ENCODE measurements around the gene CD47.

The CD47 gene

GRCh38 chr3:108060331-108060730, 30.5 kb downstream of the CD47 start:
- FAIRE-seq: no peak
- no peak for DNase-seq (ENCODE audit: insufficient read length, low spot score)

DNA sequence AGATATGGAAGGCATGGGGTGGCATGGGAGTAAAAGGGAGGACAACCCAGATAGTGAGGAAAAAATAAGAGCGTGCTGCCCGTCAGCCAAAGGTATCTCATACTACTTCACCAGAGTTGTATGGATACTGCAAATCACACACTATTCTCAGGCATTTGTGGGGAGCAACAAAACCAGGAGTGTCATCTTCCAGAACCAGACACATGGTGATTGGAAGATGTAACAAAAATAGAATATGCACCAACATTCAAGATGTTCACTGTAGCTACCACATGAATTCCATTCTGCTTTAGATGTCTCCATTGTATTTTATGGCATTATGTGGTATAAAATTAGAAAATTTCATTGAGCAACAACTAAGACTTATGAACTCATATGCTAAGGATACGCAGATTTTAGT, 34.9 kb downstream of the CD47 start:
- DNase-seq (ENCODE audit: insufficient read length, low spot score) (no peak), FAIRE-seq (no peak)

DNA sequence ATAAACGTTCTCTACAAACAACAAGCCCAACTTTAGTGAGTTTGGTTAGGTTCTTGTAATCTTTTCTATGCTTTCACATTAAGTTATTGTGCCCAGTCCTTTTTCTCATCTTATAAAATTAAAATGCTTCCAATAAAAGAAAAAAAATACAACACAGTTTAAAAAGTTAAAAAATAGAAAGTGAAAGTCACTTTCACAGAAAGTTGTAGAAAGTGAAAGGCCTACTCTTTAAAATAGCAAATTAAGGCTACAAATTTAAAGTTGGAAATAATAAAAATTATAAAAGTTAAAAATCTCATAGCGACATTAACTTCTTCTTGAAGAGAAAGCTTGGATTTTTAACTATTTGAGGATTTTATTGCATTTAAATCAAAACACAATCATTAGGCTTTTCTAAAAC, 35.9 kb downstream of the CD47 start:
- DNase-seq (ENCODE audit: insufficient read length, low spot score): no peak
- peak; percentile 51 for FAIRE-seq

DNA sequence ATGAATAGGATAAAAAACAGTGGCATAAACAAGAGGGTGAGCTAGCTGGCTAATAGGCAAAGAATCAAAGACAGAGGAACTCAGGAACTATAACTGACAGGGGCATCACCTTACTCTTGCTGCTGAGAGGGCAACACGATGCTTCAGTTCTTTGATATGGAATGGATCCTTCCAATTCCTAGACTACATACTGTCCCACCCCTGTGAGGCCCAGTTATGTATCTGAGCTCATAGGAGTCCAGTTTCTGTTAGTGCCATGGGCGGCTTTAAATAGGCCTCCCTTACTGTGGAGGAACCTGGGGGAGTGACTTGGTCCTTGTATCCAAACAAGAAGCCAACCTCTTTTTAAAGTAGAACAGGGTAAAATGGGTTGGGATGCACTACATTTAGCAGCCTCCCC, 37.3 kb downstream of the CD47 start:
- no peak for FAIRE-seq
- DNase-seq (ENCODE audit: insufficient read length, low spot score): no peak

DNA sequence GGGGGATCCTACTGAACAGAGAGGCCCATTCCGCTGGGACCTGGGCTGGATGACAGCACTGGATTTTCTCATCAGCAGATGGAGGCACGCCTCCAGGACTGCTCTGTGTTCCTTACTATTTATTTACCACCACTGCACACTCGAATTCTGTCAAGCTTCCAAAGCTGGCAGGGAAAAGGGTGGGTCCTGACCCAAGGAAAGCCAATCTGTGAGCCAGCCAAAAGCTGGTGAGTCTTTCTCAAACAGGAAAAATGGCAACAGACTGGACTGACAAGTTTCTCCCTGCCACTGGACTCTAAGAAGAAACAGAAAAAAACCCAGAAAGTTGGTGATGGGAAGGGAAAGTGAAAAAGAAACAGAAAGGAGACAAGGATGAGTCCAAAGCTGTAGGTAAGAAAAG, 37.8 kb downstream of the CD47 start:
- peak; percentile 85 for FAIRE-seq
- no peak for DNase-seq (ENCODE audit: insufficient read length, low spot score)

DNA sequence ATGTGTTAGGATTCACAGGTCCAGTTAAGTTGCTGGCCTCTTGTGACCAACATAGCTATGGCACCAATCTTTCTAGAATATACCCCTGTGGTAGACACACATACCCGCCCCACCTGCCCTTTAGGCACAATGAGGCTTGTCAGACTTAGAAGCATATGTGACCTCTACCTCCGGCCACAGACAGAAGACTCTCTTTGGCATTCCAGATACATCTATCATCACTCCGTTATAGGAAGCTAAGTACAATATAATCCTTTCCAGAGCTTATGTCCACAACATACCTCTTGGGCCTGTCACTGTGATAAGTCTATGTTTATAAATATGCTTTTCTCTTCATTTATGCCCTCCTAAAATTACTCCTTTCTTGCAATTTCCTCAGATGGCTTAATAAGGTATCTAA, 39.8 kb downstream of the CD47 start:
- FAIRE-seq (no peak), DNase-seq (ENCODE audit: insufficient read length, low spot score) (no peak)

DNA sequence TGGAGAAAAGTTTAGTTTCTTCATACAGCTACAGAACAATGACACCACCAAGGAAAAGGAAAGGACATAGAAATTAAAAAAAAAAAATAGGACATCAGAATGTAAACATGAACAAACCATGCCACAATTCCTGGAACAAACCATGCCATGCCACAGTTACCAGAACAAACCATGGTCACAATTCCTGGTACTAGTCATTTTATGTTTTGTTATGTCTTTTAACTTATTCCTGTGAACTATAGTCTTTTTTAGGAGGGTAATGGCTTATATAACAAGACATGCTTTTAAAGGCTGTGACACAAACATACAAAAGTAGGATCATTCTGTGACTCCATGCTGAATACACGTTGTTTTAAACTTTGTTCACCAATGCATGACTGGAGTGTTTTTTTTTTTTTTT, 42.8 kb downstream of the CD47 start:
- no peak for DNase-seq (ENCODE audit: insufficient read length, low spot score)
- no peak for FAIRE-seq

- no peak for FAIRE-seq
Observed at GRCh38 chr3:108046247-108046646, 44.6 kb downstream of the CD47 start.

DNA sequence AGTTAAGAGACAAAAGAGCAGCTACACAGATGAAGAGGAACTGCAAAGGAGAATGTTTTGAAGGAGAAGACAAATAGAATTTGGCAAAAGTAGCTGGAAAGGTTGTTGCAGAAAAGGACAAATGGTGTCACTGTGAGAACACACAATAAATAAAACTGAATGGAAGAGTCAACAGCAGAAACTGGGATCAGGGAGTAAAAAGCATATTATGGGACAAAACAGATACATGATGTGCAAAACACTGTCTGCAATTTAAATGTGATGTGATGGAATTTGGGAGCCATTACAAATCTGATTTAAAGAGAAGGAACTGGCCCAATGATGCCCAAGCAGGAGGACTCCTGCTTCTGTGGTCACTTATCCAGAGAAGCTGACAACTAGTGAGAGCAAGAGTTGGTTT, 46.1 kb downstream of the CD47 start:
- FAIRE-seq: peak; percentile 45
- DNase-seq (ENCODE audit: insufficient read length, low spot score): no peak

More at GRCh38 chr3:108046247-108046646, 44.6 kb downstream of the CD47 start:
- DNase-seq (ENCODE audit: insufficient read length, low spot score): no peak

DNA sequence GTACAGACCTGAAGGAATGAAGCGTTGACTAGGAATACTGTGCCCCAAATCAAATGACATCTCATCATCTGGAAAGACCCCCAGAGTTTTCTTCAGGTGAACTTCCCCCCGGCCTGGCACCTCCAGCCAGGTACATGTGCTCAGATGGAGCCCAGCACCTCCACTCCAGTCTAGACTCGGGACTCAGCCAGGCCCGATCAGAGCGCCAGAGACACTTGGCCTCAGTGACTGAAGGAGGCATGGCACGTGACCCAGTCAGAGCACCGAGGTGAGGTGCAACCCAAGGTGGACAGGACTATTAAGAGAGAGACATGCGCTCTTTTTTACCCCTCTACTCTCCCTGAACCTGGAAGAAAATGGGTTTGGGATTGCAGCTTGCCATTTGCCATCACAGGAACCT, 48.5 kb downstream of the CD47 start:
- DNase-seq (ENCODE audit: insufficient read length, low spot score) (no peak), FAIRE-seq (no peak)

DNA sequence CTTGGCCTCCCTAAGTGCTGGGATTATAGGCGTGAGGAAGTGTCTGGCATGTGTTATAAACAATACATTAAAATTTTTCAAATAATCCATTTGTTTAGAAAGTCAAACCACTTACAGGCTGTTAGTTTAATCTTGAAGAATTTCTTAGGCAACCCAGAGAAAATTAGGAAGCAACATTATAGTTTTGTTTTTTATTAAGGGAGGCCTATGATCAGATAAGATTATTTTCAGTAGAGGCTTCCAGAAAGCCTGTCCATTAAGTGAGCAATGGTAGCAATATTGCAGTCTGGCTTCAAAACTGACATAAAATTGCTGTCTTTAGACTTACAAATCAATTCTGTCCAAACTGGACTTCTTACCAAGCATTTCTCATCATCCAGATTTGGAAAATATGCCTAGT, 49.6 kb downstream of the CD47 start:
- FAIRE-seq: no peak

GRCh38 chr3:108037770-108038169, 53.1 kb downstream of the CD47 start:
- FAIRE-seq (no peak), DNase-seq (ENCODE audit: insufficient read length, low spot score) (no peak)

More for the DNA sequence above, 49.6 kb downstream of the CD47 start:
- no peak for DNase-seq (ENCODE audit: insufficient read length, low spot score)

DNA sequence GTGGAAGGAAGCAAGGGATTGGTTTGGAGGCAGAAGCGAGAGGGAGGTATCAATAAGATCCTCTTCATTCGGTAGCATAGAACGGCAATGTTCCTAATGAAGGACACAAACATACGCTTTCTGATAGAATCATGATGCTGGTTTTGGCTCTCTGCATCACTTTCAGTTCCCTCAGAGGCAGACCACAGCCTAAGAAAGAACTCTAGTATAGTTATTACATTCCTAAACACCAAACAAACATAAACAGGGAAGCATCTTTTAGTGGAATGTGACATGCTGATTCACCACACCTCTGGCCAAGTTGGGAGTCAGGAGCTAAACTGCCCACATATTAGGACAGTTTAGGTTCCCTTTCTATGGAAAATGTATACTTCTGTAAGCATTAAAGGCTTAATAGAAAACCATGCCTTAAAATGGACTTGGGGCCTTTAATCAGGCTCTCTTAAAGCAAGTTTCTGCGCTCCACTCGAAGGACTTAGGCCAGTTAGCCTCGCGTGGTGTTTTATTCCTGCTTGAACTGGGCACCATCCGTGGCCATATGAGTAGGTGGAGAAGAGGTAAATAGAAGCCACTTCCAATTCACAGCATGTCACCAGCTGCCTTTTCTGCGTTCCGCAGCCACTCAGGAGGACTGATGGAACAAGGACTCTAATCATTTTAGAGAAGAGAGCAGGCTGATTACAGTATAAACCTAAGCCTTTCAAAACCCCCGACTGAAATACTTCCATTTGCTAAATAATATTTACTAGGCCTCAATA, 53.7 kb downstream of the CD47 start:
- FAIRE-seq (peak; percentile 65), DNase-seq (ENCODE audit: insufficient read length, low spot score) (no peak)

DNA sequence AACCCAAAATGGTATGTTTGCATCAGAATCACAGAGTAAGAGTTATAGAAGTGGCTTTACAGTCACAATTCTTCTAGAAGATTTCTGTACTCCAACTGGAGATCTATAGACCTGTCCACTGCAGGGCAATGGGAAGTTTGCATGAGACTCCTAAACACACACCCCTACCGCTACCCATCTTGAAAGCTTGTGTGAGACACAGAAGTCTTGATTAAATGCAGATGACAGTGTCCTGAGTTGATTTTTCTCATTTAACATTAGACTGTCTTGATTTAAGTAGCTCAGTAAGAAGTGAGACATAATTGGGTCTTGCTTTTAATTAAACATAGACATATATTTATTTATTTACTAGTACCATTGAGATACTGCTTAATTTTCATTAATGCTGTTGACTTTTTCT, 54.4 kb downstream of the CD47 start:
- FAIRE-seq: no peak
- DNase-seq (ENCODE audit: insufficient read length, low spot score): no peak

DNA sequence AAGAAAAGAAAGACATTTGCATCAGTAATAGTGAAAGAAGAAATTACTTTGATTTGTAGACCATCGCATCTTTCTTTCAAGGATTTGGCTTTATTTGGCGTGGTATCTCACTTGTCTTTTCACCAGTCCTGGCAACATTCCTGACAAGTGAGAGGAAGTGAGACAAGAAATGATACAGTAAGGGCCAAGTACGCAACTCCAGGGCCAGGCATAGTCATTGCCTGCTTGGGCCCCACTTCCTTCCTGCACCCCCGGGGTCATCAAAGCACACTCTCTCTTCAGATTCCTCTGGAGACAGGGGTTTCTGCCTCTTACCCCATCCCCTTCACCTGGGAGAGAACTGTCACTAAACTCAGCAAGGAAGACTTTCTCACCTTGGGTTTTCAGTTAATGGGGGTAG, 55.1 kb downstream of the CD47 start:
- FAIRE-seq (peak; percentile 39), DNase-seq (ENCODE audit: insufficient read length, low spot score) (no peak)

GRCh38 chr3:108031895-108032294, 58.9 kb downstream of the CD47 start:
- no peak for DNase-seq (ENCODE audit: insufficient read length, low spot score)
- no peak for FAIRE-seq

- no peak for FAIRE-seq
Observed at GRCh38 chr3:108030960-108031359, 59.9 kb downstream of the CD47 start.

DNA sequence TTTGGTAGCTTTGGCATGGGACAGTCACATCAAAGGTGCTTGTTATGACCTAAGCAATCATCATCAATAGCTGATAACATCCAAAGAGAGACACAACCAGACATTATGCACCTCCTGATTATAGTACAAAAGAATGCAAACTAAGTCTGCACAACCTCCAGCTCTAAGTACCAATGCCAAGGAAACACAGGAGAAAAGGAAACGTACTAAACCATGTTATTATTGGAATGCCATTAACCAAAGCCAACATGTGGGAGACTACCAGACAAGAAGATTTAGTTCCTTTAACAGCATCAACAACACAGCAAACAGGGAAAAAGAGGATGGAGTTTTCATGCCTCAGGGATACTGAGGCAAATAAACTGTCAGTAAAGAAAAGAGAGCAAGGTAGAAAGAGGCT, 61.4 kb downstream of the CD47 start:
- FAIRE-seq (no peak), DNase-seq (ENCODE audit: insufficient read length, low spot score) (no peak)

More at GRCh38 chr3:108030960-108031359, 59.9 kb downstream of the CD47 start:
- DNase-seq (ENCODE audit: insufficient read length, low spot score): no peak

DNA sequence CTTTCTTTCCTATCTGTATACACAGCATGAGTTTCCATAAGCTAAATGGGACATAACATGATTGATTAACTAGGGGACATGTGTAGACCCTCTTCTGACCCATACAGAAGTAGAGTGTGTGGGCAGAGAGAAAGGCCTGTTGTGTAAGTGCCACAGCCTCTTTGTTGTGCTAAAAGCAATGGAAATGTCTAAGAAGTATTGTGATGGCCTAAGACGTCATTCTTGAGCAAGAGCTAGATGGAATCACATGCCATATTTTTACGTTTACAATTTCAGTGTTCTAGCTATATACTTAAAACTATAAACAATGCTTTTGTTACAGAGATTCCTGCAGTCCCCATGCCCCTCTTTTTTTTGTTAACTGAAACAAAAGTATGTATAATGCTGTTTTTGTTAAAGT, 61.9 kb downstream of the CD47 start:
- no peak for DNase-seq (ENCODE audit: insufficient read length, low spot score)
- no peak for FAIRE-seq

DNA sequence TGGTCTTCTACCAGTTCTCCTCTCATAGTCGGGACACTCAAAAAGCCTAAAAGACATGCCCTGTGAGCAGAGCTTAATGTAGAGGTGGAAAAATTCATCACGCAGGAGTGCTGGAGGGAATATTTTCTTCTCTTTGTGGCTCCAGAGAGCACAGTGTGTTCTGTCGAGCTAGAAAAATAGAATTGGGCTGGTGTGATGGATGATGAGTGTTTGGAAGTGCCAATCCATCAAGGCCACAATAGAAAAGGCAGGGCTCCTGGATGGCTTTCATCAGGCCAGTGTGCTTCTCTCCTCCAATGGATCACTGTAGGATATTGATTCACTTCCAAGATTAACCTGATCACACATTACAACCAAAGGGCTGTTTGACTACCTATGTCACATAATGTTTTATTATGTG, 65.7 kb downstream of the CD47 start:
- FAIRE-seq (no peak), DNase-seq (ENCODE audit: insufficient read length, low spot score) (no peak)

- no peak for FAIRE-seq
- DNase-seq (ENCODE audit: insufficient read length, low spot score): no peak
Observed at GRCh38 chr3:108024146-108024850, 66.5 kb downstream of the CD47 start.
